ENCODE data around the gene DMRTA2.
"Not testable (repeated sequence)": the region's sequence is repeated elsewhere in the genome, so short reads cannot be mapped to it uniquely, and the experiment has no call there.

Gene DMRTA2

DNA sequence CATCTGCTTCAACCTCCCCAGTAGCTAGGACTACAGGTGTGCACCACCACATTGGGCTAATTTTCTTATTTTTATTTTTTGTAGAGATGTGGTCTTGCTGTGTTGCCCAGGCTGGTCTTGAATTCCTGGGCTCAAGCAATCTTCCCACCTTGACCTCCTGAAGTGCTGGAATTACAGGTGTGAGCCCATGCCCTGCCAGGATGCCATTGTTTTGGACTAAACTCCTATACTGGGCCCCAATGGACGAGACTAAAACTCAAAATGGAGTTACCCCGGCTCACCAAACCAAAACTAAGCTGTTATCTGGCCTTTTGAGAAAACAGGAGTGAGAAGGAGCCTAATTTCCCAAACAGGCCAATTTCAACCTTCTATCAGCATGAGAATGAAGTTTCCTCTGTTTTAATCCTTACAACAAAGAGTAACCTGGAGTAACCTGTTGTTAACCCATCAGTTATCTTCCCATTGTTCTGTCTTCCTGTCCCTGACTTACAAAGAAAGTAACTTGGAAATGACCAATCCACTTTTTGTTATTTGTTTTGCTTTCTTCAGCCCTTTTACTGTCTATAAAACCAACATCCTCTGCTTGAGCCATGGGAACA, 29.6 kb downstream of the DMRTA2 start:
- no peak for DNase-seq (ENCODE audit: low read depth in 2 of 2, low spot score in 1 of 2)

DNA sequence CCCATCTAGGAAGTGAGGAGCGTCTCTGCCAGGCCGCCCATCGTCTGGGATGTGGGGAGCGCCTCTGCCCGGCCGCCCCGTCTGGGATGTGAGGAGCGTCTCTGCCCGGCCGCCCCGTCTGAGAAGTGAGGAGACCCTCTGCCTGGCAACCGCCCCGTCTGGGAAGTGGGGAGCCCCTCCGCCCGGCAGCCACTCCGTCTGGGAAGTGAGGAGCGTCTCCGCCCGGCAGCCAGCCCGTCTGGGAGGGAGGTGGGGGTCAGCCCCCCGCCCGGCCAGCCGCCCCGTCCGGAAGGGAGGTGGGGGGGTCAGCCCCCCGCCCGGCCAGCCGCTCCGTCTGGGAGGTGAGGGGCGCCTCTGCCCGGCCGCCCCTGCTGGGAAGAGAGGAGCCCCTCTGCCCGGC, 41.7 kb downstream of the DMRTA2 start:
- not testable (repeated sequence) for DNase-seq (ENCODE audit: low read depth in 2 of 2, low spot score in 1 of 2)

GRCh38 chr1:50378770-50379169, 44.5 kb downstream of the DMRTA2 start:
- DNase-seq (ENCODE audit: low read depth in 2 of 2, low spot score in 1 of 2): no peak

GRCh38 chr1:50373532-50373931, 49.7 kb downstream of the DMRTA2 start:
- DNase-seq (ENCODE audit: low read depth in 2 of 2, low spot score in 1 of 2): no peak

DNA sequence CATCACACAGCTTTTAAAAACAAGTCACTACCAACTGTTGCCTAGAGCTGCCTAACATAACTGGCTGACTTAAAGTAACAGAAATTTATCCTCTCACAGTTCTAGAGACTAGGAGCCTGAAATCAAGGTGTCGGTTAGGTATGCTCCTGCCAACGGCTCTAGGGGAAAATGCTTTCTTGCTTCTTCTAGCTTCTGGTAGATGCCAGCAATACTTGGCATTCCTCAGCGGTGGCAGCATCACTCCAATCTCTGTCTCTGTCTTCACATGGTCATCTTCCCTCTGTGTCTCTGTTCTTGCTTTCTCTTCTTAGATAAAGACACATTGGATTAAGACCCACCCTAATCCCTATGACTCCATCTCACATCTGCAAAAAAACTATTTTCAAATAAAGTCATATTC, 51.5 kb downstream of the DMRTA2 start:
- no peak for DNase-seq (ENCODE audit: low read depth in 2 of 2, low spot score in 1 of 2)

- no peak for DNase-seq (ENCODE audit: low read depth in 2 of 2, low spot score in 1 of 2)
These were observed 53.4 kb downstream of the DMRTA2 start for GRCh38 chr1:50369830-50370229.

- DNase-seq (ENCODE audit: low read depth in 2 of 2, low spot score in 1 of 2): no peak
These were observed 54.1 kb downstream of the DMRTA2 start for GRCh38 chr1:50369008-50369634.

DNA sequence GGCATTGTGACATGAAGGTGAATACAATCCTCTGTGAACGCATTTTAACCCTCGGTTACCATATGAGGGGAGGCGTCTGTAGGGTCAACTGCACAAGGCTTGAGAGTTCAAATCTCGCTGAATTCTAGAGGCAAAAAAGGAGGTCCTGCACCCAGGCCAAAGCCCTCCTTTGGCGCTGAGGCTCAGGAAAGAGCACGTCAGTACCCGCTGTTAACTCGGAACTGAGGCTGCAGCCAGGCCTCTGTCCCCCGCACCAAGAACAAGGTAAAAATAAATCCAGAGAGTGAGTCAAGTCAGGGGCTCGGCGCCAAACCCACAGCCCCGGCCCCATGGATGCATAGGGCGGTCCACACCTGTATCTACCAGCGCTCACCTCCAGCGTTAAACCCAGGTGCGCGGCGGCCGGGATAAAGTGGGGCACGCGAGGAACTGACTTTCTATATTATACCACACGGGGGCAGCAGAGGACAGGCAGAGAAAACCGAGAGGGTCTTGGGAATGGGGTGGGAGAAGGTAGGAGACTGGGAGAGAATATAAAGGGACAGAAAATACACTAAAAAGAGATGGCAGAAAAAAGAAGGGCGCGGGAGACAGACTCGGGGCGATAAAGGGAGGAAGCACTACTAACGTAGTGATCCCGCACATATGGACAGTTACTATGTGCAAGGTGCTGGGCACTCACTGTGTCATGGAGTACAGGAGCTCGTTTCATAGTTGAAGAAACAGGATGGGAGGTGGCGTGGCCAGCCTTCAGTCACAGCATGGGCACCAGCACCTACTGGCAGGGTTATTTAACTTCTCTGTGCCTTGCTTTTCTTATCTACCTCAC, 54.9 kb downstream of the DMRTA2 start:
- no peak for DNase-seq (ENCODE audit: low read depth in 2 of 2, low spot score in 1 of 2)
